PC-9 (cell line): ENCODE measurements around the gene NINJ2.

Source experiments
- EZH2 ChIP-seq: fragments of 200-600 bp; sonication (generic); IDR thresholded peaks from 2 replicates; pipeline ENCODE4 v1.8.0; 2017; ENCODE audit warnings: antibody characterized with exemption, low read depth
- TF ChIP-seq, protein P1 (sequence below): fragments of 200-600 bp; sonication (generic); conservative IDR thresholded peaks from 2 replicates; pipeline ENCODE4 v1.6.1; 2017; ENCODE audit warnings: mixed run types, antibody characterized with exemption, mild to moderate bottlenecking, moderate library complexity

DNA sequence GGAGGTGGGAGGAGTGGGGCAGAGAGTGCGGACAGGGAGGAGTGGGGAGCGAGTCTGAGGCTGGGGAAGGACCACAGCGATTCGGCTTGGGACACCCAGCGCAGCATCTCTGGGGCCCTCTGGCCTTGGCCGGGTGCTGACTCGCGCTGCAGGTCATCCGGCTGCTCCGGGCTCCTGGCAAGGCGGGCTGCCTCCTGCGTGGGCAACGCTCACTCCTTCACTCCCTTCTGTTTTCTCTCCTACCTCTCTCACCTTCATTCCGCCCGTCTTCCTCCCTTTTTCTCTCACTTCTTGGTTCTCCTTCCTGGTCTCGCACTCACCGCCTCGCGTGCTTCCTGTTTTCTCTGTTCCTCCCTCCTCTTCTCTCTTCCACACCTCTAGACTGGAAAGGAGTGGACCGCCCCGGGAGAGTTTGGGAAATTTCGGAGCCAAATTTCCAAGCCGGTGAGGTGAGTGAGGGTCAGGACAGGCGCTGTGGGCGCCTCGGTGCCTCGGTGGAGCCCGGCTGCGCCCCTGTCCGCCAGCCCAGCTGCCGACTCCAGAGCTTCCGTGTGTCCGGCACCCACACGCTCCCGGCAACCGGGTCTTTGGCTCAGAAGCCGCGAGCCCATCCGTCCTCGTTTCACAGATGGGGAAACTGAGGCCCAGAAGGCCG, 116.9 kb downstream of the NINJ2 start:
- TF ChIP-seq, protein P1, sequence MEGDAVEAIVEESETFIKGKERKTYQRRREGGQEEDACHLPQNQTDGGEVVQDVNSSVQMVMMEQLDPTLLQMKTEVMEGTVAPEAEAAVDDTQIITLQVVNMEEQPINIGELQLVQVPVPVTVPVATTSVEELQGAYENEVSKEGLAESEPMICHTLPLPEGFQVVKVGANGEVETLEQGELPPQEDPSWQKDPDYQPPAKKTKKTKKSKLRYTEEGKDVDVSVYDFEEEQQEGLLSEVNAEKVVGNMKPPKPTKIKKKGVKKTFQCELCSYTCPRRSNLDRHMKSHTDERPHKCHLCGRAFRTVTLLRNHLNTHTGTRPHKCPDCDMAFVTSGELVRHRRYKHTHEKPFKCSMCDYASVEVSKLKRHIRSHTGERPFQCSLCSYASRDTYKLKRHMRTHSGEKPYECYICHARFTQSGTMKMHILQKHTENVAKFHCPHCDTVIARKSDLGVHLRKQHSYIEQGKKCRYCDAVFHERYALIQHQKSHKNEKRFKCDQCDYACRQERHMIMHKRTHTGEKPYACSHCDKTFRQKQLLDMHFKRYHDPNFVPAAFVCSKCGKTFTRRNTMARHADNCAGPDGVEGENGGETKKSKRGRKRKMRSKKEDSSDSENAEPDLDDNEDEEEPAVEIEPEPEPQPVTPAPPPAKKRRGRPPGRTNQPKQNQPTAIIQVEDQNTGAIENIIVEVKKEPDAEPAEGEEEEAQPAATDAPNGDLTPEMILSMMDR: no peak
- TF ChIP-seq EZH2: no peak
